Measurements from ENCODE around the gene DELE1.

DELE1 gene

DNA sequence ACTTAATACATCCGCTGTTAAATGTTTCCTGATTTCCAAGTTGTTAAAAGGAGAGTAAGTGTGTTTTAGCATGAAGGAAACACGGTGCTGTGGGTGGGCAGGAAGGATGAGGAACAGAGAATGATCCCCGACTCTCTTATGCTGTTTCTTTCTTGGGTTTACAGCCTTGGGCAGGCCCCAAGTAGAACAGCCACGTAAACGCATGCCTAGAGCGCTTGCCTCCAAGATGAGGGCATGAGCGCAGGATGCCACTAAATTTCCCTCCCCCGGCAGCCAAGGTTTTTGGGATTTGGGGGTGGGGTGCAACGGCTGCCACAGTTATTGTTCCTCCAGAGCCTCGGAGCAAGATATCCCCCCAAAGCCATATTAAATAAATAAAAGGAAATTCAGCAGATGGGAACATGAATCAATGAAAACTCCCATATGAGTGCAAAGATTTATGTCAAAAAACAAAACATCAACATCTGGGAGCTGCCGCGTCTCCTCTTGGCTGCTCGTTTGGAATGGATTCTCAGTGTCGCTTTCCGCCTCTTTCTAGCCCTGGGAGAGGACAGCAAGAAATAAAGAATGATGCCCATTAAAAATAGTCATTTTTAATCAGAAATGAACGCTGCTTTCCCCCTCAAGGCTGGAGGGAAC, 10.0 kb upstream of the DELE1 start:
- TF ChIP-seq OSR1 (CRISPR knock-in tag; IDR thresholded peaks at IDR 0.05): no peak
- TF ChIP-seq ARNTL (CRISPR knock-in tag; IDR thresholded peaks at IDR 0.05; ENCODE audit: borderline replicate concordance, low read depth): no peak
- TF ChIP-seq ZNF565 (CRISPR knock-in tag; conservative IDR thresholded peaks at IDR 0.05; ENCODE audit: low read depth): no peak
- no peak for TF ChIP-seq ZC3H10 (CRISPR knock-in tag; IDR thresholded peaks at IDR 0.05)
- TF ChIP-seq, protein P1, sequence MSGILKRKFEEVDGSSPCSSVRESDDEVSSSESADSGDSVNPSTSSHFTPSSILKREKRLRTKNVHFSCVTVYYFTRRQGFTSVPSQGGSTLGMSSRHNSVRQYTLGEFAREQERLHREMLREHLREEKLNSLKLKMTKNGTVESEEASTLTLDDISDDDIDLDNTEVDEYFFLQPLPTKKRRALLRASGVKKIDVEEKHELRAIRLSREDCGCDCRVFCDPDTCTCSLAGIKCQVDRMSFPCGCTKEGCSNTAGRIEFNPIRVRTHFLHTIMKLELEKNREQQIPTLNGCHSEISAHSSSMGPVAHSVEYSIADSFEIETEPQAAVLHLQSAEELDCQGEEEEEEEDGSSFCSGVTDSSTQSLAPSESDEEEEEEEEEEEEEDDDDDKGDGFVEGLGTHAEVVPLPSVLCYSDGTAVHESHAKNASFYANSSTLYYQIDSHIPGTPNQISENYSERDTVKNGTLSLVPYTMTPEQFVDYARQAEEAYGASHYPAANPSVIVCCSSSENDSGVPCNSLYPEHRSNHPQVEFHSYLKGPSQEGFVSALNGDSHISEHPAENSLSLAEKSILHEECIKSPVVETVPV (CRISPR knock-in tag; IDR thresholded peaks at IDR 0.05): no peak
- TF ChIP-seq, protein P2, sequence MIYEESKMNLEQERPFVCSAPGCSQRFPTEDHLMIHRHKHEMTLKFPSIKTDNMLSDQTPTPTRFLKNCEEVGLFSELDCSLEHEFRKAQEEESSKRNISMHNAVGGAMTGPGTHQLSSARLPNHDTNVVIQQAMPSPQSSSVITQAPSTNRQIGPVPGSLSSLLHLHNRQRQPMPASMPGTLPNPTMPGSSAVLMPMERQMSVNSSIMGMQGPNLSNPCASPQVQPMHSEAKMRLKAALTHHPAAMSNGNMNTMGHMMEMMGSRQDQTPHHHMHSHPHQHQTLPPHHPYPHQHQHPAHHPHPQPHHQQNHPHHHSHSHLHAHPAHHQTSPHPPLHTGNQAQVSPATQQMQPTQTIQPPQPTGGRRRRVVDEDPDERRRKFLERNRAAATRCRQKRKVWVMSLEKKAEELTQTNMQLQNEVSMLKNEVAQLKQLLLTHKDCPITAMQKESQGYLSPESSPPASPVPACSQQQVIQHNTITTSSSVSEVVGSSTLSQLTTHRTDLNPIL (CRISPR knock-in tag; IDR thresholded peaks at IDR 0.05; ENCODE audit: low read depth): no peak
- TF ChIP-seq ZFP30 (CRISPR knock-in tag; IDR thresholded peaks at IDR 0.05): no peak
- TF ChIP-seq, protein P3, sequence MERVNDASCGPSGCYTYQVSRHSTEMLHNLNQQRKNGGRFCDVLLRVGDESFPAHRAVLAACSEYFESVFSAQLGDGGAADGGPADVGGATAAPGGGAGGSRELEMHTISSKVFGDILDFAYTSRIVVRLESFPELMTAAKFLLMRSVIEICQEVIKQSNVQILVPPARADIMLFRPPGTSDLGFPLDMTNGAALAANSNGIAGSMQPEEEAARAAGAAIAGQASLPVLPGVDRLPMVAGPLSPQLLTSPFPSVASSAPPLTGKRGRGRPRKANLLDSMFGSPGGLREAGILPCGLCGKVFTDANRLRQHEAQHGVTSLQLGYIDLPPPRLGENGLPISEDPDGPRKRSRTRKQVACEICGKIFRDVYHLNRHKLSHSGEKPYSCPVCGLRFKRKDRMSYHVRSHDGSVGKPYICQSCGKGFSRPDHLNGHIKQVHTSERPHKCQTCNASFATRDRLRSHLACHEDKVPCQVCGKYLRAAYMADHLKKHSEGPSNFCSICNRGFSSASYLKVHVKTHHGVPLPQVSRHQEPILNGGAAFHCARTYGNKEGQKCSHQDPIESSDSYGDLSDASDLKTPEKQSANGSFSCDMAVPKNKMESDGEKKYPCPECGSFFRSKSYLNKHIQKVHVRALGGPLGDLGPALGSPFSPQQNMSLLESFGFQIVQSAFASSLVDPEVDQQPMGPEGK (CRISPR knock-in tag; IDR thresholded peaks at IDR 0.05; ENCODE audit: borderline replicate concordance): no peak
- TF ChIP-seq ESRRG (CRISPR knock-in tag; IDR thresholded peaks at IDR 0.05): no peak
- no peak for TF ChIP-seq ZNF8 (CRISPR knock-in tag; IDR thresholded peaks at IDR 0.05)
- no peak for TF ChIP-seq ISL1 (CRISPR knock-in tag; IDR thresholded peaks at IDR 0.05)
- no peak for TF ChIP-seq ZNF70 (CRISPR knock-in tag; IDR thresholded peaks at IDR 0.05)
- no peak for TF ChIP-seq ZFP3 (CRISPR knock-in tag; IDR thresholded peaks at IDR 0.05)
- TF ChIP-seq SNAI2 (CRISPR knock-in tag; IDR thresholded peaks at IDR 0.05): no peak
- no peak for TF ChIP-seq CSDC2 (CRISPR knock-in tag; IDR thresholded peaks at IDR 0.05)
- TF ChIP-seq PPARA (CRISPR knock-in tag; IDR thresholded peaks at IDR 0.05; ENCODE audit: borderline replicate concordance): no peak
- TF ChIP-seq BACH2 (CRISPR knock-in tag; IDR thresholded peaks at IDR 0.05; ENCODE audit: borderline replicate concordance): no peak
- no peak for TF ChIP-seq RARB (CRISPR knock-in tag; IDR thresholded peaks at IDR 0.05)
- no peak for ATAC-seq

DNA sequence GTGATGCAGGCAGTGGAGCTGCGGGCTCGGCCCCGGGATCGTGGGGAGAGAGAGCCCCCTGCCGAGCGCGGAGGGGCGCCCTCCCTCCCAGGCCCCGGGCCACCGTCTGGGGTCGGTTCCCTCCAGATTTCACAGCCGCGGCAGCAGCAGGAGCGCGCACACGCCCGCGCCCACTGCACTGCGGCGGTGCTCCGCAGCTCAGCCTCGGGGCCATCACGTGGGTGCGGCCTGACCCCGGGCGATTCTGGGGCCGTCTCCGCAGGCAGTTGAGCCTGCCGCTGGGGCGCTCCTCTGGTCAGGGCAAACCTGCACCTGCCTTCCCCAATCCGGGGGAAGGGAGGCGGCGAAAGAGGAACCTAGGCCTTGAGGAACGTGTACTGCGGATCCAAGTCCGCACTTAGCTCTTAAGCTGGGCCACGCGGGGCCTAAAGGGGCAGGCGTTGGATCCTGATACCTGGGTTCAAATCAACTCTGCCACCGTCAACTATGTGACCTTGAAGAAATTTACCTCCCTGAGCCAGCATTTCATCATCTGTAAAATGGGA, 9.4 kb upstream of the DELE1 start:
- ATAC-seq: peak; percentile 48
- no peak for TF ChIP-seq GLIS3 (CRISPR knock-in tag; IDR thresholded peaks at IDR 0.05)
- no peak for TF ChIP-seq SNAI2 (CRISPR knock-in tag; IDR thresholded peaks at IDR 0.05)
- TF ChIP-seq TOX (CRISPR knock-in tag; IDR thresholded peaks at IDR 0.05; ENCODE audit: borderline replicate concordance): no peak
- TF ChIP-seq PPARA (CRISPR knock-in tag; IDR thresholded peaks at IDR 0.05; ENCODE audit: borderline replicate concordance): no peak
- TF ChIP-seq TCF4 (CRISPR knock-in tag; IDR thresholded peaks at IDR 0.05; ENCODE audit: borderline replicate concordance): no peak
- TF ChIP-seq ESRRG (CRISPR knock-in tag; IDR thresholded peaks at IDR 0.05): no peak
- TF ChIP-seq, protein P2 (CRISPR knock-in tag; IDR thresholded peaks at IDR 0.05; ENCODE audit: low read depth): no peak
- no peak for TF ChIP-seq ARNTL (CRISPR knock-in tag; IDR thresholded peaks at IDR 0.05; ENCODE audit: borderline replicate concordance, low read depth)
- no peak for TF ChIP-seq ZNF565 (CRISPR knock-in tag; conservative IDR thresholded peaks at IDR 0.05; ENCODE audit: low read depth)
- no peak for TF ChIP-seq ZNF70 (CRISPR knock-in tag; IDR thresholded peaks at IDR 0.05)
- TF ChIP-seq, protein P4, sequence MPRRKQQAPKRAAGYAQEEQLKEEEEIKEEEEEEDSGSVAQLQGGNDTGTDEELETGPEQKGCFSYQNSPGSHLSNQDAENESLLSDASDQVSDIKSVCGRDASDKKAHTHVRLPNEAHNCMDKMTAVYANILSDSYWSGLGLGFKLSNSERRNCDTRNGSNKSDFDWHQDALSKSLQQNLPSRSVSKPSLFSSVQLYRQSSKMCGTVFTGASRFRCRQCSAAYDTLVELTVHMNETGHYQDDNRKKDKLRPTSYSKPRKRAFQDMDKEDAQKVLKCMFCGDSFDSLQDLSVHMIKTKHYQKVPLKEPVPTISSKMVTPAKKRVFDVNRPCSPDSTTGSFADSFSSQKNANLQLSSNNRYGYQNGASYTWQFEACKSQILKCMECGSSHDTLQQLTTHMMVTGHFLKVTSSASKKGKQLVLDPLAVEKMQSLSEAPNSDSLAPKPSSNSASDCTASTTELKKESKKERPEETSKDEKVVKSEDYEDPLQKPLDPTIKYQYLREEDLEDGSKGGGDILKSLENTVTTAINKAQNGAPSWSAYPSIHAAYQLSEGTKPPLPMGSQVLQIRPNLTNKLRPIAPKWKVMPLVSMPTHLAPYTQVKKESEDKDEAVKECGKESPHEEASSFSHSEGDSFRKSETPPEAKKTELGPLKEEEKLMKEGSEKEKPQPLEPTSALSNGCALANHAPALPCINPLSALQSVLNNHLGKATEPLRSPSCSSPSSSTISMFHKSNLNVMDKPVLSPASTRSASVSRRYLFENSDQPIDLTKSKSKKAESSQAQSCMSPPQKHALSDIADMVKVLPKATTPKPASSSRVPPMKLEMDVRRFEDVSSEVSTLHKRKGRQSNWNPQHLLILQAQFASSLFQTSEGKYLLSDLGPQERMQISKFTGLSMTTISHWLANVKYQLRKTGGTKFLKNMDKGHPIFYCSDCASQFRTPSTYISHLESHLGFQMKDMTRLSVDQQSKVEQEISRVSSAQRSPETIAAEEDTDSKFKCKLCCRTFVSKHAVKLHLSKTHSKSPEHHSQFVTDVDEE (CRISPR knock-in tag; IDR thresholded peaks at IDR 0.05): no peak
- TF ChIP-seq OSR1 (CRISPR knock-in tag; IDR thresholded peaks at IDR 0.05): no peak
- no peak for TF ChIP-seq ISL1 (CRISPR knock-in tag; IDR thresholded peaks at IDR 0.05)
- no peak for TF ChIP-seq RARB (CRISPR knock-in tag; IDR thresholded peaks at IDR 0.05)
- TF ChIP-seq ZFP3 (CRISPR knock-in tag; IDR thresholded peaks at IDR 0.05): no peak
- no peak for TF ChIP-seq BACH2 (CRISPR knock-in tag; IDR thresholded peaks at IDR 0.05; ENCODE audit: borderline replicate concordance)
- TF ChIP-seq, protein P5, sequence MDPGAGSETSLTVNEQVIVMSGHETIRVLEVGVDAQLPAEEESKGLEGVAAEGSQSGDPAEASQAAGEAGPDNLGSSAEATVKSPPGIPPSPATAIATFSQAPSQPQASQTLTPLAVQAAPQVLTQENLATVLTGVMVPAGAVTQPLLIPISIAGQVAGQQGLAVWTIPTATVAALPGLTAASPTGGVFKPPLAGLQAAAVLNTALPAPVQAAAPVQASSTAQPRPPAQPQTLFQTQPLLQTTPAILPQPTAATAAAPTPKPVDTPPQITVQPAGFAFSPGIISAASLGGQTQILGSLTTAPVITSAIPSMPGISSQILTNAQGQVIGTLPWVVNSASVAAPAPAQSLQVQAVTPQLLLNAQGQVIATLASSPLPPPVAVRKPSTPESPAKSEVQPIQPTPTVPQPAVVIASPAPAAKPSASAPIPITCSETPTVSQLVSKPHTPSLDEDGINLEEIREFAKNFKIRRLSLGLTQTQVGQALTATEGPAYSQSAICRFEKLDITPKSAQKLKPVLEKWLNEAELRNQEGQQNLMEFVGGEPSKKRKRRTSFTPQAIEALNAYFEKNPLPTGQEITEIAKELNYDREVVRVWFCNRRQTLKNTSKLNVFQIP (CRISPR knock-in tag; IDR thresholded peaks at IDR 0.05; ENCODE audit: borderline replicate concordance, low read depth): no peak
- TF ChIP-seq, protein P1 (CRISPR knock-in tag; IDR thresholded peaks at IDR 0.05): no peak
